ENCODE data around the gene USP36. TPM values are rescaled to one million over a fixed set of nuclear protein-coding genes. Genes with fewer than 3 reads are reported as not detected.

The USP36 gene
- total RNA-seq, 2 experiments from 2014 or later, result 47.2 to 144 TPM

DNA sequence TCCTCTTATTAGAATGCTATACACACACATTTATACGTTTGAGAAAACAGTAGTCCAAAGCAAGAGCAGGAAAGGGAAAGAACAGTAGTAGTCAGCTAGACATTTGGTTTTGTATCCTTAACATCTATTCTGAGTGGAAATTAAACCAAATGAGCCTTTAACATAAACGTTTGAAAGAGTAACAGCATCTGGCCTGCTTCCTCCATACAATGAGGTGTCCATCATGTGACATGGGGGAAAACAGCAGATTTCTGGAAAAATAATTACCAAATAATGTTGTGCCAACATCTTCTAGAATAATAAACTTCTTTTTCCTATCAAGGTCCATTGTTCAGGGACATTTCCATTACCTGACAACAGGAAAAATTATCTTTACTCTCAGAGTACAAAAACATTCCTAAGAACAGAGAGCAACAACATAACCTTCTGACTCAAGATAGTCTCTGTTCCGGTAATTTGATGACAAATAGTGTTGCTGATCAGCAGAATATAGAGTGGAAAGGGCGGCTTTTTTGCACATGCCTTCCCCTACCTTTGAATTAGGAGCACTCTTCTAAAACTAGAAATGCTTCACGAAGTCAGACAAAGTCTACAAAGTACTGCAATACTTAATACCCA is 78.7 kb downstream of the USP36 start:
- intact Hi-C loops (cut with micrococcal nuclease; ENCODE audit: unreplicated experiment), result no loop called here
- Histone ChIP-seq H3K9me2 (ENCODE audit: insufficient read depth, low read length) (no peaks in the 10 kb centered on the region), H3K4me1 (ENCODE audit: insufficient read depth, low read length, poor library complexity, severe bottlenecking) (peaks cover 65% of the 10 kb centered on the region), H3K27ac (ENCODE audit: low read depth, low read length, poor library complexity, severe bottlenecking) (peak overlapping the region; percentile 28), H3K79me2 (ENCODE audit: insufficient read depth, low read depth, low read length) (peaks cover 97% of the 10 kb centered on the region), H2AFZ (ENCODE audit: low read length) (no peak overlapping the region), H3K4me3 (ENCODE audit: low read depth, low read length, poor library complexity, severe bottlenecking) (no peak overlapping the region), H4K20me1 (ENCODE audit: insufficient read depth, low read length) (peaks cover 11% of the 10 kb centered on the region; the same call in 1 of the 2 replicates), H3K4me2 (ENCODE audit: low read length) (peak overlapping the region; percentile 17; the same call in 1 of the 2 replicates), H3K9me3 (ENCODE audit: low read length) (no peaks in the 10 kb centered on the region), H3K36me3 (ENCODE audit: insufficient read depth, low read length) (peaks cover 11% of the 10 kb centered on the region; the same call in 1 of the 2 replicates)
- ChIA-PET CTCF (ENCODE audit: unreplicated experiment) (no interaction called here), POLR2A (interaction anchor here (0.5 to 0.9 kb wide), 3 partner anchors 10 to 926 kb away, joined by 3 read pairs; no protein-coding TSS in a partner anchor)
- no TSS peak for BruUV-seq (replicated peaks)
- no peak for DNase-seq (ENCODE audit: low spot score)
- TF ChIP-seq EZH2phosphoT487 (IDR thresholded peaks at IDR 0.05; ENCODE audit: borderline replicate concordance, low read depth, low read length), result no peak
- TF ChIP-seq, protein P1, sequence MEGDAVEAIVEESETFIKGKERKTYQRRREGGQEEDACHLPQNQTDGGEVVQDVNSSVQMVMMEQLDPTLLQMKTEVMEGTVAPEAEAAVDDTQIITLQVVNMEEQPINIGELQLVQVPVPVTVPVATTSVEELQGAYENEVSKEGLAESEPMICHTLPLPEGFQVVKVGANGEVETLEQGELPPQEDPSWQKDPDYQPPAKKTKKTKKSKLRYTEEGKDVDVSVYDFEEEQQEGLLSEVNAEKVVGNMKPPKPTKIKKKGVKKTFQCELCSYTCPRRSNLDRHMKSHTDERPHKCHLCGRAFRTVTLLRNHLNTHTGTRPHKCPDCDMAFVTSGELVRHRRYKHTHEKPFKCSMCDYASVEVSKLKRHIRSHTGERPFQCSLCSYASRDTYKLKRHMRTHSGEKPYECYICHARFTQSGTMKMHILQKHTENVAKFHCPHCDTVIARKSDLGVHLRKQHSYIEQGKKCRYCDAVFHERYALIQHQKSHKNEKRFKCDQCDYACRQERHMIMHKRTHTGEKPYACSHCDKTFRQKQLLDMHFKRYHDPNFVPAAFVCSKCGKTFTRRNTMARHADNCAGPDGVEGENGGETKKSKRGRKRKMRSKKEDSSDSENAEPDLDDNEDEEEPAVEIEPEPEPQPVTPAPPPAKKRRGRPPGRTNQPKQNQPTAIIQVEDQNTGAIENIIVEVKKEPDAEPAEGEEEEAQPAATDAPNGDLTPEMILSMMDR (conservative IDR thresholded peaks at IDR 0.05; ENCODE audit: low read length), result no peak

DNA sequence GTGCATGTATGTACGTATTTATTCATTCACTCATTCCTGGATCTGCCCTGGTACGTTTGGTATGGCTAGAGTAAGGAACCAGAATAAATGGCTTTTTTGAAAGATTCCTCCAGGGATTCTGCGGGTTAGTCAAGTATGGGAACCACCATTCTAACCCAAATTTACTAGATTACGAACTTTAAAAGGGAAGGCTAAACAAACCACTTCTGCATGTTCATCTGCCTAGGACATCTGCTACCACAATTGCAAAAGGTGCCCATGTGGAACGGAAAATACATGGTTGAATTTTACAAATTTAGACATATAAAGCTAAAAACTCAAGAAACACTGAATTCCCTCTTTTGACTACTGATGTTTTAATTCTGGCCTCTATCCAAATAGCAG is 80.7 kb downstream of the USP36 start:
- peaks cover 97% of the 10 kb centered on the region for H3K79me2 ChIP-seq (ENCODE audit: insufficient read depth, low read depth, low read length)

More for the DNA sequence above, 80.7 kb downstream of the USP36 start:
- DNase-seq (ENCODE audit: low spot score), result peak; percentile 75
- Histone ChIP-seq H3K4me3 (ENCODE audit: low read depth, low read length, poor library complexity, severe bottlenecking) (peak overlapping the region; percentile 57), H2AFZ (ENCODE audit: low read length) (no peak overlapping the region; the same call in 1 of the 2 replicates), H3K9me2 (ENCODE audit: insufficient read depth, low read length) (no peaks in the 10 kb centered on the region), H3K4me1 (ENCODE audit: insufficient read depth, low read length, poor library complexity, severe bottlenecking) (peaks cover 66% of the 10 kb centered on the region), H3K36me3 (ENCODE audit: insufficient read depth, low read length) (peaks cover 11% of the 10 kb centered on the region; the same call in 1 of the 2 replicates), H3K27ac (ENCODE audit: low read depth, low read length, poor library complexity, severe bottlenecking) (peak overlapping the region; percentile 90), H3K4me2 (ENCODE audit: low read length) (peak overlapping the region; percentile 85), H4K20me1 (ENCODE audit: insufficient read depth, low read length) (no peaks in the 10 kb centered on the region), H3K9me3 (ENCODE audit: low read length) (no peaks in the 10 kb centered on the region)
- ChIA-PET CTCF (ENCODE audit: unreplicated experiment) (interaction anchor here (1.5 kb wide), 1 partner anchor 20 kb away, joined by 9 read pairs; no protein-coding TSS in a partner anchor), POLR2A (interaction anchor here (0.6 to 2.0 kb wide), 11 partner anchors 8 to 1287 kb away, joined by 3 to 8 read pairs (median 6); no protein-coding TSS in a partner anchor)
- TF ChIP-seq EZH2phosphoT487 (IDR thresholded peaks at IDR 0.05; ENCODE audit: borderline replicate concordance, low read depth, low read length), result no peak
- TF ChIP-seq, protein P1 (conservative IDR thresholded peaks at IDR 0.05; ENCODE audit: low read length), result no peak
- intact Hi-C loops (cut with micrococcal nuclease; ENCODE audit: unreplicated experiment), result loop anchor here (1.0 to 2.0 kb wide), 3 partner anchors 15 to 21 kb away; no protein-coding TSS in a partner anchor
- BruUV-seq (replicated peaks), result no TSS peak

All from OCI-LY7 (cell line).